Skeletal muscle satellite cell (primary cell): ENCODE data around the gene CFAP20.

Source experiments
- H3K27me3 ChIP-seq: 2 replicates; pipeline ENCODE4 v1.7.0; 2013; ENCODE audit warnings: low read length; ENCODE audit not compliant: control insufficient read depth, insufficient read depth
- H3K36me3 ChIP-seq: 2 replicates; pipeline ENCODE4 v1.7.0; 2013; ENCODE audit warnings: mild to moderate bottlenecking, control low read depth, low read length; ENCODE audit not compliant: insufficient read depth
- H3K4me1 ChIP-seq: 2 replicates; pipeline ENCODE4 v1.7.0; 2013; ENCODE audit warnings: low read length; ENCODE audit not compliant: control insufficient read depth, insufficient read depth
- H3K4me2 ChIP-seq: 2 replicates; pipeline ENCODE4 v1.7.0; 2013; ENCODE audit warnings: mild to moderate bottlenecking, low read length
- H3K4me3 ChIP-seq: 2 replicates; pipeline ENCODE4 v1.7.0; 2013; ENCODE audit warnings: low read length
- H3K9ac ChIP-seq: 2 replicates; pipeline ENCODE4 v1.7.0; 2013; ENCODE audit warnings: mild to moderate bottlenecking, low read depth, low read length, moderate library complexity
- H3K9me3 ChIP-seq: replicated peaks from 2 replicates; pipeline ENCODE4 v1.7.0; 2013; ENCODE audit warnings: mild to moderate bottlenecking, control low read depth, low read length

The CFAP20 gene

GRCh38 chr16:58123896-58124600 lies 5.1 kb downstream of the CFAP20 start:
- Histone ChIP-seq H3K4me2 (peak overlapping the region; percentile 52), H3K4me3 (no peak overlapping the region), H3K36me3 (no peaks in the 10 kb centered on the region), H3K27me3 (no peaks in the 10 kb centered on the region), H3K4me1 (peaks cover 65% of the 10 kb centered on the region), H3K9me3 (no peaks in the 10 kb centered on the region), H3K9ac (no peak overlapping the region)

- no peak overlapping the region for H3K9ac ChIP-seq
- H3K4me2 ChIP-seq = peak overlapping the region; percentile 59
- H3K4me1 ChIP-seq = peaks cover 46% of the 10 kb centered on the region
- H3K36me3 ChIP-seq = peaks cover 6% of the 10 kb centered on the region
- no peaks in the 10 kb centered on the region for H3K27me3 ChIP-seq
- H3K4me3 ChIP-seq = no peak overlapping the region
- H3K9me3 ChIP-seq = no peaks in the 10 kb centered on the region
These were observed 8.0 kb downstream of the CFAP20 start for GRCh38 chr16:58121132-58121531.

- no peaks in the 10 kb centered on the region for H3K9me3 ChIP-seq
- no peak overlapping the region for H3K4me3 ChIP-seq
- H3K36me3 ChIP-seq = peaks cover 15% of the 10 kb centered on the region
- no peak overlapping the region for H3K9ac ChIP-seq
- no peaks in the 10 kb centered on the region for H3K27me3 ChIP-seq
- H3K4me2 ChIP-seq = no peak overlapping the region
- peaks cover 41% of the 10 kb centered on the region for H3K4me1 ChIP-seq
These were observed 8.9 kb downstream of the CFAP20 start for GRCh38 chr16:58120234-58120633.

- Histone ChIP-seq H3K4me3 (no peak overlapping the region), H3K4me2 (no peak overlapping the region), H3K36me3 (peaks cover 22% of the 10 kb centered on the region), H3K9me3 (no peaks in the 10 kb centered on the region), H3K27me3 (no peaks in the 10 kb centered on the region), H3K4me1 (peaks cover 35% of the 10 kb centered on the region), H3K9ac (no peak overlapping the region)
These were observed 9.7 kb downstream of the CFAP20 start for GRCh38 chr16:58119509-58119845.

- peaks cover 30% of the 10 kb centered on the region for H3K4me1 ChIP-seq
These were observed 10.2 kb downstream of the CFAP20 start for GRCh38 chr16:58118801-58119508.

GRCh38 chr16:58116529-58116928 lies 12.7 kb downstream of the CFAP20 start:
- Histone ChIP-seq H3K27me3 (no peaks in the 10 kb centered on the region), H3K9me3 (no peaks in the 10 kb centered on the region), H3K4me1 (peaks cover 20% of the 10 kb centered on the region)

More at GRCh38 chr16:58118801-58119508, 10.2 kb downstream of the CFAP20 start:
- no peak overlapping the region for H3K4me2 ChIP-seq
- no peaks in the 10 kb centered on the region for H3K9me3 ChIP-seq
- no peak overlapping the region for H3K4me3 ChIP-seq
- no peak overlapping the region for H3K9ac ChIP-seq
- H3K36me3 ChIP-seq = peaks cover 25% of the 10 kb centered on the region
- H3K27me3 ChIP-seq = no peaks in the 10 kb centered on the region

GRCh38 chr16:58116081-58116480 lies 13.1 kb downstream of the CFAP20 start:
- no peak overlapping the region for H3K4me3 ChIP-seq

More at GRCh38 chr16:58116529-58116928, 12.7 kb downstream of the CFAP20 start:
- Histone ChIP-seq H3K4me2 (no peak overlapping the region), H3K36me3 (peaks cover 38% of the 10 kb centered on the region), H3K4me3 (no peak overlapping the region), H3K9ac (no peak overlapping the region)

GRCh38 chr16:58114827-58115825 lies 14.1 kb downstream of the CFAP20 start:
- Histone ChIP-seq H3K9me3 (no peaks in the 10 kb centered on the region), H3K27me3 (no peaks in the 10 kb centered on the region), H3K9ac (no peak overlapping the region), H3K4me2 (no peak overlapping the region), H3K4me3 (no peak overlapping the region), H3K4me1 (peaks cover 7% of the 10 kb centered on the region), H3K36me3 (peaks cover 38% of the 10 kb centered on the region)

More at GRCh38 chr16:58116081-58116480, 13.1 kb downstream of the CFAP20 start:
- Histone ChIP-seq H3K27me3 (no peaks in the 10 kb centered on the region), H3K36me3 (peaks cover 38% of the 10 kb centered on the region), H3K9me3 (no peaks in the 10 kb centered on the region), H3K4me1 (peaks cover 16% of the 10 kb centered on the region), H3K9ac (no peak overlapping the region), H3K4me2 (no peak overlapping the region)

- H3K9me3 ChIP-seq = no peaks in the 10 kb centered on the region
- H3K9ac ChIP-seq = no peak overlapping the region
- peaks cover 34% of the 10 kb centered on the region for H3K36me3 ChIP-seq
- H3K4me3 ChIP-seq = no peak overlapping the region
- H3K27me3 ChIP-seq = no peaks in the 10 kb centered on the region
- H3K4me2 ChIP-seq = no peak overlapping the region
- H3K4me1 ChIP-seq = no peaks in the 10 kb centered on the region
These were observed 17.9 kb downstream of the CFAP20 start for GRCh38 chr16:58111302-58111627.

GRCh38 chr16:58110571-58111301 lies 18.4 kb downstream of the CFAP20 start:
- H3K9me3 ChIP-seq = no peaks in the 10 kb centered on the region
- H3K27me3 ChIP-seq = no peaks in the 10 kb centered on the region
- no peak overlapping the region for H3K4me2 ChIP-seq
- no peak overlapping the region for H3K9ac ChIP-seq
- peaks cover 29% of the 10 kb centered on the region for H3K36me3 ChIP-seq
- H3K4me3 ChIP-seq = no peak overlapping the region
- H3K4me1 ChIP-seq = no peaks in the 10 kb centered on the region

GRCh38 chr16:58109881-58110280 lies 19.3 kb downstream of the CFAP20 start:
- Histone ChIP-seq H3K4me1 (no peaks in the 10 kb centered on the region), H3K36me3 (peaks cover 20% of the 10 kb centered on the region), H3K27me3 (no peaks in the 10 kb centered on the region), H3K4me2 (no peak overlapping the region), H3K4me3 (no peak overlapping the region), H3K9me3 (no peaks in the 10 kb centered on the region), H3K9ac (no peak overlapping the region)
